Esophagus squamous epithelium (tissue), 4 donors: ENCODE results near the gene PCSK6.

ENCODE experiments used
- CTCF ChIP-seq, 6 experiments: fragments of 450-650 bp in 4 of 6; fragments of 200-600 bp in 2 of 6; sonication (generic) in 2 of 6; IDR thresholded peaks; one replicate each; pipeline ENCODE4 v1.5.1; 2016 to 2019; ENCODE audit warnings: antibody characterized with exemption in 6 of 6, mild to moderate bottlenecking in 4 of 6, moderate library complexity in 4 of 6
- POLR2A ChIP-seq, 4 donors: fragments of 450-650 bp; IDR thresholded peaks; one replicate each; pipeline ENCODE4 v1.6.1; 2017; ENCODE audit warnings: antibody characterized with exemption in 4 of 4, mild to moderate bottlenecking in 4 of 4, moderate library complexity in 3 of 4

DNA sequence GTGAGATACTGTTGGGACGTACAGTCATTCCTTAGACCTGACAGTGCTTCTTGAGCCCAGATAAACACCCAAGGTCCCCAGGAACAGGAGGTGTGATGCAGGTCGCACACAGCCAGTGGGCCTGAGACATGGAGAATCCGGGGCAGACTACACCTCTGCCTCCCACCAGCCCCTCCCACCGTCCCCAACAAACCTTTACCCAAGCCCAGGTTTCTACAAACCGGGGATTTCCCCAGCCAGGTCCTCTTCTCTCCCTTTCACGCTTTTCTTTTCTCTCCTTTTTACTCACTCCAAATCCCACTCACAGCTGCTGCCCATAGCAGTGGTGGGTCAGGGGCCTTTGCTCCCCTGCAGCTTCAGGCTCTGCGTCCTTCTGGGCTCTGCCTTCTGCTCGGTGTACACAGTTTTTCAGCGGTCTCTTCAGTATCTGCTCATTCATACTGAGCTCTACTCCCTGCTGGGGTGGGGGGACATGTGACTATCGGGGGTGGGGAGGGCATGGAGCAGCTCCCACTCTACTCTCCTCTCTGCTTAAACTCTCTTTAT lies 4.8 kb upstream of the PCSK6 start:
- TF ChIP-seq CTCF (IDR thresholded peaks at IDR 0.05) (no peak), POLR2A (IDR thresholded peaks at IDR 0.05) (no peak)
